Measurements from ENCODE around the gene FDX2. TPM values are rescaled to one million over a fixed set of nuclear protein-coding genes. Genes with fewer than 3 reads are reported as not detected.

FDX2 gene
- total RNA-seq, 1 experiment from 2014 or later, result 43.8 TPM

DNA sequence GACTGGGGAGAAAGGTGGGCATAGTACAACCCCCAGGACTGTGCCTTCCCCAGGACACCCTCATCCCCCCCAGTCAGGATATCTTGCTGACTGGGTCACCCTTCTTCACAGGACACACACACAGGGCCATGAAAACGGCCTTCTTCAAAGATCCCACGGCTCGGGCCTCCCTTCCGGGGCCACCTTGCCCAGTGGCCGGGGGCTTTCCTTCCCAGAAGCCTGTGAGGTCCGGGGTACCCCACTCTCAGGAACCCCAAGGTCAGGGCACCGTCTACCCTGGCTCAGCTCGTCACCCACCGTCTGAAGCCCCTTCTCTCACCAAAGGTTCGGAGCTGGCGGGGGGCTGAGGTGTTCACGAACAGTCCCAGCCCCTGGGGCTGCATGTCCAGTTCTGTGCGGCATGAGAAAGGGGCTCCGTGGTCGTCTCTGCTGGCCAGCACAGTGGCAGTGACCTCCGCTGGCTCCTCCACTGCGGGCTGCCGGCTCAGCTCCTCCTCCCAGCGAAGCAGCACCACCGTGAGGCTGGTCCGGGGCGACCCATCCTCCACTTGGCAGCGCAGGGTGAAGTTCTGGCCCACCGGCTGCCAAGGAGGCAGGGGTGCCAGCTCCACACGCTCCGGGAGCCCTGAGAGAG lies 19.7 kb upstream of the FDX2 start:
- no peaks in the 10 kb centered on the region for H3K27me3 ChIP-seq
- H3K4me3 ChIP-seq, result peak overlapping the region; percentile 80
- DNase-seq, result no peak
- H3K9me3 ChIP-seq, result 0 out of 2 replicates have a peak, but pooled peaks cover 2% of the 10 kb centered on the region
- H3K36me3 ChIP-seq, result peaks cover 17% of the 10 kb centered on the region

DNA sequence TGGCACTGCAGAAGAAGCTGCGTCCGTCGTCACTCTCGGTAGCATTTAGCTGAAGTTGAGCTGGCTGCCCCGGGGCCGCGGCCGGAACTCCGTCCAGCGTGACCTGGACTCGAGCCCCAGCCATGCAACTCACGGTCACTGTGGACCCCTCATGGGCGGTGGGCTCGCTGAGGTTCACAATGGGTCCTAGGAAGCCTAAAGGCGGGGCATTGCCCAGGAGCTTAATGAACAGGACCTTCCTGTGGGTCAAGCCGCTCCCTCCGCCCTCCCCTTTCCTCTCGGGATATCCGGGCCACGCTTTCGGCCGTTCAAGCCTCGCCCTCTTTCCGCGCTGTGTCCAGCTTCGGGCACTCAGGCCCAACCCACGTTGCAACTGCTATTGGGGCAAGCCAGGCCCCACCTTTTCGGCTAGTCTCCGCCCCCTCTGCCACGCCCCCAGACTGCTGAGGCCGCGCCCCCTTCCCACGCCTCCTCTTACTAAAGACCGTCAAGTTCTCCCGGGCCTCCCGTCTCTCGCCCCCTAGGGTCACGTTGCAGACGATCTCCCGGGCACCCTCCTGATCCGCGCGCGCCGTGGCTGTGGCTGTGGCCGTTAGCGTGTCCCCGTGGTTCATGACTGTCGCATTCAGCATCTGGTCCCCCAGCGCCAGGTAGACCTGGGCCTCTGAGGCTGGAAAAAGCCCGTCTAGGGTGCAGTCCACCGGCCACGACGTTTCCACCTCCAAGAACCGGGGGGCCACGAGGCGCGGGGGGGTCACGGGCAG lies 19.0 kb upstream of the FDX2 start:
- peaks cover 24% of the 10 kb centered on the region for H3K36me3 ChIP-seq
- 0 out of 2 replicates have a peak, but pooled peaks cover 2% of the 10 kb centered on the region for H3K9me3 ChIP-seq
- DNase-seq, result peak; percentile 99
- peak overlapping the region; percentile 80 for H3K4me3 ChIP-seq
- H3K27me3 ChIP-seq, result no peaks in the 10 kb centered on the region

DNA sequence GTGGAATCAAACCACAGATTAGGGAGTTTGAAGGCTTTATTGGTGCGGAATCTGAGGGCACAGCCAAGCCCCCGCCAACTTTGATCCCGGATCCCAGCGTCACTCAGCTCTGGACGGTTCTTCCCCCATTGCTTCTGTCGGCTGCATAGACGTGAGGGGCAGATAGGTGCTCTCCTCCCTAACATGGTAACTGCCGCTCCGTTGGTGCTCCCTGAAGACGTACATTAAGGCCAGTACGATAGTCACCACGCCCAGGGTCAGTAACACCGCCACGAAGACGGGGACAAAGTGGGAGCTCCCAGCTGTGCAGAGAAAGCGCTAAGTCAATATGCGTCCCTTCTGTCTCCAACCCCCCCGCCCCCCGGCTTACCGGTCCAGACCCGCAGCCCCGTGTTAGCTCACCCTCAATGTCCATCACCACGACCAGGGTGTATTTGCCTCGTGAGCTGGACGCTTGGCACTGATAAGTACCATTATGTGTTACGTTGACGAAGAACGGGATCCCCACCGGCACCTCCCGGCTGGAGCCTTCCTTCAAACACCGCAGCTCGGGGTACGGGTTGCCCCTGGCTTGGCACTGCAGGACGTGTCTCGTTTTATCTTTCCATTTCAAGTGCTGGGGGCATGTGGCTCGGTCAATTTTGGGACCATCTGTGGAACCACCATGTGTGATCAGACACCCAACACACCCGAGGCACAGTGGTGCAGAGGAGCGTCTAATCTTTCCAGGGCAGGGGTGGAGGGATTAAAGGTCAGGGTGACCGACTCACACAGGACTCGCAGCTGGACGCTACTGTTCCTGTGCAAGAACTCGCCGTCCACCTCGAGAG lies 18.2 kb upstream of the FDX2 start:
- no peak for DNase-seq
- H3K9me3 ChIP-seq, result 0 out of 2 replicates have a peak, but pooled peaks cover 2% of the 10 kb centered on the region
- peak overlapping the region; percentile 80 for H3K4me3 ChIP-seq
- H3K27me3 ChIP-seq, result no peaks in the 10 kb centered on the region
- peaks cover 32% of the 10 kb centered on the region for H3K36me3 ChIP-seq

DNA sequence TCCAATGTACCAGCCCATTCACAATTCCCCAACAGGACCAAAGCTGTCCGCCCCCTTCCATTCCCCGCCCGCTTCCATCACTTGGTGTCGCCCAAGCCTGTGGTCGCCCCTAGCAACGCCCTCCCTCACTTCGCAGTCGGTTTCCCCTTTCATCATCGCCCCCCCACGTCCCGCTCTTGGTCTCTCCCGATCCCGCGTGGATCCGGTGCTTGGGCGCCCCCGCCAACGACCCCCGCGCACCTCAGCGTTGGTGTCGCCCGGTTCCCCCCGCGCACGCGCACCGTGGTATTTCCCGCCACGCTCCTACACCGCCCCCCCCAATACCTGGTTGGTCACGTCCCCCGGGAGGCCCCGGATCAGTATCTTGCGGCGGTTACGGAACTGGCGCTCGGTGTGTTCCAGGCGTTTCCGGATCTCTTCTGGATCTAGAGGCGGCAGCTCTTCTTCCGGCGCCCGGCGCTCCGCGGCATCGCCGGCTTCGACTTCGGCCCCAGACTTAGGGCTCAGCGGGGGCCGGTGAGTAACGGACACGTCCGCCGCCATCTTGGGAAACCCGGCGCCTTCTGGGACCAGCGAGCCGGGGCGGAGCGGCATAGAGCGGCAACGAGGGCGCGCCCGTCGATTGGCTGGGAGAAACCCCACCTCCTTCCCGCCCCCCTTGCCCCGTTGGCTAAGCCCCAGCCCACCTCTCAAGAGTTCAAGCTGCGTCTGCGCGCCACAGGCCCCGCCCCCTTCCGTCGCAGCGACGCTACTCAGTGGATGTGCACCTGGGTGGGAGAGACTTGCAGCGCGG lies 17.3 kb upstream of the FDX2 start, which contains the start of gene RAVER1:
Gene RAVER1 (minus strand): TSS at position 565 of the 793 bp plus-strand sequence. CDS start 22 bp downstream, at position 543.
- no peaks in the 10 kb centered on the region for H3K27me3 ChIP-seq
- peak within 1 kb of the TSS; percentile 80 for H3K4me3 ChIP-seq
- DNase-seq, result peak; percentile 99
- H3K9me3 ChIP-seq, result 0 out of 2 replicates have a peak, but pooled peaks cover 2% of the 10 kb centered on the region
- H3K36me3 ChIP-seq, result peaks cover 40% of the 10 kb centered on the region

DNA sequence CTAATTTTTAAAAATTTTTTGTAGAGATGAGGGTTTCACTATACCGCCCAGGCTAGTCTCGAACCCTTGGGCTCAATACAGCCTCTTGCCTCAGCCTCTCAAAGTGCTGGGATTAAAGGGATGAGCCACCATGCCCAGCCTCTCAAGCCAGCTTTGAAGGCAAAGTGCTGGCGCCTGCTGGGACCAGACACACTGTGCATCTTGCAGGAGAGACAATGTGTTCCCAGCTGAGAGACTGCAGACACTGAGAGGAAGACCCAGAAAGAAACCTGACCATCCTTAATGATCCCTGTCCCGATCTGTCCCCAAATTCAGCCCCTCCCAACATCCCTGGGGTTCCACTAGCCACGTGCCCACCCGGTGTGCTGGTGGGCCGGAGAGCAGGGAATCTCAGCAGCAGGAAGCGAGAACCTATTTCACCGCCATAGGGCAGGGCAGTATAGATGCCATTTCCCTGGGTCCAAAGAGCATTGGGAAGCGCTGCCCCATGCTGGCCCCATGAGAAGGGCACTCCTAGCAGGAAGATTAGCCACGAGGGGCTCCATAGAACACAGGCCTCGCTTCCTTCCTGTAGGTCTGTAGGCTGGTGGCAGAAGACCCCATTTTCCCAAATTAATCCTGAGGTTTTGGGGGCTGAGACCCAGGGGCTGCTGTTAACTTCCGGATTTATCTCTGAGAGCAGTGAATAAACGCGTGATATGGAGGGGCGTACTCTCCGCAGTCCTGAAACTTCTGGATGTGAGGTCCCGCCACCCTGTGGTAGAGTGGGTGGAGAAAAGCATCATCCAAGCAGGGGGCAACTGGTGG lies 16.5 kb upstream of the FDX2 start:
- no peak for DNase-seq
- Histone ChIP-seq H3K27me3 (no peaks in the 10 kb centered on the region), H3K4me3 (peak overlapping the region; percentile 80), H3K9me3 (0 out of 2 replicates have a peak, but pooled peaks cover 2% of the 10 kb centered on the region), H3K36me3 (peaks cover 48% of the 10 kb centered on the region)

DNA sequence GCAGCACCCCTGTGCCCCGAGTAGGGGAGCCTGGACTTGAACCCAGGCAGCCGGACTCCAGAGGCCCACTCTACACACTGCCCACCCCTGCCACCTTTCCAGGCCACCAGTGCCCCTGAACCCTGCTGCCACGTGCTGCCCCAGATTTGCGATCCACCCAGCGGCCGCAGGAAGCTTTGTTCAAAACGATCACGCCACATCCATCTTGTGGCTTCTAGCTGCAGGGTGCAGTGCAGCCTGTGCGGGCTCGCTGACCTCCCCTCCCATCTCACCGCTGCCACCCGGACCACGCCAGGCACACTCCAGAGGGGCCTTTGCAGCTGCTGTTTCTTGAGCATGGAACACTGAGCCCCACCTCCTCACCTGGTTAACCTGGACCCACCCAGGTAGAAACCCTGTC lies 13.7 kb upstream of the FDX2 start:
- no peak for DNase-seq
- peaks cover 76% of the 10 kb centered on the region for H3K36me3 ChIP-seq
- H3K9me3 ChIP-seq, result no peaks in the 10 kb centered on the region

DNA sequence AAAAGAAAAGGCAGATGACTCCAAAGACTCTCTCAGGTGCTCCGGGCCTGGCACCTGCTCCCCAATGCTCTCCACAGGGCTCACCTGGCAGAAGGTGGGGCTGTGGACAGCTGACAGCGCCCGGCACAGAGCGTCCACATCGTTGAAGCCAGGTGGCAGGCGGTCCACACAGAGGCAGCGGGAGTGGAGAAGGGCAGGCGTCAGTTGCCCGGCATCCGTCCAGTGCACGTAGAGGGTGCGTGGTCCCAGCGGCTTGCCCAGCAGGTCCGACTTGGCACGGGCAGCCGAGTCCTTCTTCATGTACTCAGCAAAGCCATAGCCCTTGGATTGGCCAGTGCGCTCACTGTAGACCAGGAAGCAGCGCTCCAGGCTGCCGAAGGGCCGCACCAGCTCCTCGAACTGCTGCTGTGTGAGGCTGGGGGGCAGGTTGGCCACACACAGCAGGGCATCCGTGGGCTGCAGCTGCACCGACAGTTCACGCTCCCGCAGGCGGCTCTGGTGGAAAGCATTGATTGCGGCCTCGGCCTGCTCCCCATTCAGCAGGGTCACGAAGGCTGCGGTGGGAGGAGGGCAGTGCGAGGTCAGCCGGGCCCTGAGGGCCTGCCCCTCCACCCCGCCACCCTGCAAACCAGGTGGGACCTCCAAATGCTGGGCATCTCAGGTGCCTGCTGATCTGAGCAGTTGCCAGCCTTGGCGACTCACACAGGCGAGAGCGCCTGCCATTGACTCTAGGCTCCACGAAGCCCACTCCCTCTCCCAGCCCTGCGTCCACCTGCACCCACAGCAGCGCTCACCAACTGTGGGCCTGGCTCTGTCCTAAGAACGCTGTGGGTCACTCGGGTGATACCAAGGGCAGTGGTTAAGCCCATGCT lies 13.0 kb upstream of the FDX2 start:
- H3K27me3 ChIP-seq, result no peaks in the 10 kb centered on the region
- H3K4me3 ChIP-seq, result no peak overlapping the region
- H3K9me3 ChIP-seq, result no peaks in the 10 kb centered on the region
- no peak for DNase-seq
- peaks cover 82% of the 10 kb centered on the region for H3K36me3 ChIP-seq

More for the DNA sequence above, 13.7 kb upstream of the FDX2 start:
- H3K4me3 ChIP-seq, result no peak overlapping the region
- H3K27me3 ChIP-seq, result no peaks in the 10 kb centered on the region

DNA sequence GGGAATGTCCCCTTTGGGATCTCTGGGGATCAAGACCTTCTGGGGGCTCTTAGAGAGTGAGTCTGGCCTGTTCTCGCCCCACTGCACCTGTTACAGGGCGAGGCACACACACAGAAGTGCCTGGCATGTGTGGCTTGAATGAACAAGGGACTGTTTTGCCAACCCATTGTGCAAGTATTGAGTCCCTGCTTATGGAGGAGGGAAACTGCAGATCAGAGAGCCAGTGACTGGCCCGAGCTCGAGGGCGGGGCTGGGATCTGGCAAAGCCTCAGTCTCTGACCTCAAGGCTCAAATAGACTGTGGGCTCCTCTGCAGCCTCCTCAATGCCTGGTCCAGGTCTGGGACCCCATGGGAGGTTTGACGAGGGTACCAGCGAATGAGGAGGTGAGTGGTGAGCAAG lies 12.0 kb upstream of the FDX2 start:
- peaks cover 92% of the 10 kb centered on the region for H3K36me3 ChIP-seq
- H3K27me3 ChIP-seq, result no peaks in the 10 kb centered on the region
- no peak for DNase-seq
- no peaks in the 10 kb centered on the region for H3K9me3 ChIP-seq
- H3K4me3 ChIP-seq, result no peak overlapping the region

DNA sequence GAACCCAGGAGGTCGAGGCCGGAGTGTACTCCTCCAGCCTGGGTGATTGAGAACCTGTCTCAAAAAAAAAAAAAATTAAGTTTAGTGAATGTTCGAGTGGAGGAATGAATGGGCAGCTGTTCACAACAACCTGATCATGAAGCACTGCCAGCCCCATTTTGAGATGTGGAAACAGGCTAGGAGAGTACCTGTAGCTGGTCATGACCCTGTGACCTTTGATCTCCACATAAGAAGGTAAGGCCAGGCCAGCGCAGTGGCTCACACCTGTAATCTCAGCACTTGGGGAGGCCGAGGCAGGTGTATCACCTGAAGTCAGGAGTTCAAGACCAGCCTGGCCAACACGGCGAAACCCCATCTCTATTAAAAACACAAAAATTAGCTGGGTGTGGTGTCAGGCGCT lies 9.9 kb upstream of the FDX2 start:
- peaks cover 99% of the 10 kb centered on the region for H3K36me3 ChIP-seq
- no peaks in the 10 kb centered on the region for H3K27me3 ChIP-seq
- no peak for DNase-seq
- H3K4me3 ChIP-seq, result no peak overlapping the region
- no peaks in the 10 kb centered on the region for H3K9me3 ChIP-seq

DNA sequence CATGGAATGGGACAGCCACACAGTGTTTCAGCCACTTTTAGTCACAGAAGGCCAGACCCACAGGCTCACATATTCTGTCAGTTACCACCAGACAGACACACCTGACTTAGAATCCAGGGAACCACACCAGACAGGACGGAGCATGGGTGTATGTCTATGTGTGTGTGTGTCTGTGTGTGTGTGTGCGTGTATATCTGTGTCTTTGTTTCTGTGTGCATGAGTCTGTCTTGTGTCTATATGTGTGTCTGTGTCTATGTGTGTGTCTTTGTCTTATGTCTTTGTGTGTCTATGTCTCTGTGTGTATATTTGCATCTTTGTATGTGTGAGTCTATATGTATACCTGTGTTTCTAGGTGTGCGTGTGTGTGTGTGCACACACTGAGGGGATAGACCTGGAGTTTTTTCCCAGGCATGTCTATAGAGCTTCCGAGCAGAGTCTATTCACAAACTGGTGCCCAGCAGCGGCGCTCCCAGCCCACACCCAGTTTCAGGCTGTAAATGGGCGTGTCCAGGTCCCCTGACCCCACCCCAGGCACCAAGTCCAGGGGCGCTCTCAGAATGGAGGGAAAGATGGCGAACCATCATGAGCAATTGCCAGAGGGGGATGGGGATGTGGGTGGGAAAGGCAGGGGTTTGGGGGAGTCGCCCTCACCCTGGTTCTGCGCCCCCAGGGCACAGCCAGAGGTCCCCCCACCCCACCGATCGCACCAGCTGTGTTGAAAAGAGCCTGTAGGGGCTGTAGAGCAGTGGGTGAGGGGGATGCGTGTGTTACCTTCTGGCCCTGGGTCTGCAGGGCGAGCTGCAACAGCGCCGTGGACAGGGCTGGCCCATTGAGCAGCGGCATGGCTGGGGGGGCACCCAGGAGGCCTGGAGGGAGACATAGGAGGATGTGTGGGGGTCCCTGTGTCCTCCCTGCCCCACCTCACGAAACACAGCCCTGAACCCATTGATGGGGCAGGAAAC lies 6.3 kb upstream of the FDX2 start:
- Histone ChIP-seq H3K36me3 (peaks cover 88% of the 10 kb centered on the region), H3K9me3 (no peaks in the 10 kb centered on the region), H3K27me3 (no peaks in the 10 kb centered on the region), H3K4me3 (no peak overlapping the region)
- no peak for DNase-seq

DNA sequence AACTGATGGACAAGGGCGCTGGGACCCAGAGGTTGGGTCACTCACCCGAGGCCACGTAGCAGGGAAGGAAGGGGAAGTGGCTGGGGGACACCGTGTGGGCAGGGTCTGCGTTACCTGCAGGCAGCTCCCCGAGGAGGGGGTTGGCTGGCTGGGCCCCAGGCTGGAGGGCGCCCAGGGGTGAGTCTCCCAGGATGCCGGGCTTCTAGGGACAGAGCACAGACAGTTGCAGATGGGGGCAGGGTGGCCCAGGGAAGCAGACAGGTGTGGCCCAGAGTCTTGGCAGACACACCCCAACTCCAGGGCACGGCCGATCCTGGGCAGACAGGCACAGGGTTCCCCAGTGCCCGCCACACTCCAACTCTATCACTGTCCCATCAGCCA lies 5.6 kb upstream of the FDX2 start:
- no peaks in the 10 kb centered on the region for H3K9me3 ChIP-seq
- DNase-seq, result no peak
- H3K27me3 ChIP-seq, result no peaks in the 10 kb centered on the region
- H3K36me3 ChIP-seq, result peaks cover 84% of the 10 kb centered on the region
- H3K4me3 ChIP-seq, result no peak overlapping the region

DNA sequence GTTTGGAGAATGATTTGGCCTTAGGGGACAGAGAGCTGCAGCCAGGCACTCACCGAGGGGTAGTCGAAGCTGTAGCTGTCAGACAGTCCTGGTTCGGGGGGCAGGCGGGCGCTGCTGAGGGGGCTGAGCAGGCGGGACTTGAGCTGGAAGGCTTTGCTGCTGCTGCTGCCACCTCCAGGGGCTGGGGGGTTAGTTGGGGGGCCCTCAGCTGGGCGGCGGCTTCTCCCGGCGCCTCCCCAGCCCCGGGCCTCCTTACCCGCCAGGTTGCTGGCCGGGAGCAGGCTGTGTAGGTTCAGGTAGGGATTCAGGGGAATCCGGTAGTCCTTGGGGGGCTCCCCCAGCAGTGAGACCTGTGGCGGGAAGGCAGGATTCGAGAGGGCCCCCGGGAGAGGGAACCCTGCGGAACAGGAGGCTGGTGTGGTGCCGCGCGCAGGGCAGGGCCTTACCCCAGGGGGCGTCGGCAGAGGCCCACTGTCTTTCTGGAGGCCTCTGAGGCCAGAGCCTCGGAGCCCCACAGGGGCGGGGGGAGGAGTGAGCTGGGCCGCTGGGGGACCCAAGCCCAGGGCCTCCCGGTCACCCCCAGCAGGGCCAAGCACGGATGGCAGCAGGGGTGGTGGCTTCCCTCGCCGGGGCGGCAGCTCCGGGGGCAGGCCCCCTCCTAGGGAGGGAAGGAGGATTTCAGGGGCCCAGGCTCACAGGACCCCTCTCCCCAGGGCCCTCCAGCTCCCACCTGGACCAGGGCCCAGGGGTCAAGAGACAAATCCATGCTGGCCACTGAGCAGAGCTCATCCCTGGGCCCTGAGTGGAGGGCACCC lies 5.0 kb upstream of the FDX2 start:
- Histone ChIP-seq H3K4me3 (no peak overlapping the region), H3K27me3 (no peaks in the 10 kb centered on the region), H3K36me3 (peaks cover 84% of the 10 kb centered on the region), H3K9me3 (no peaks in the 10 kb centered on the region)
- DNase-seq, result no peak
